T-helper 1 cell treated with Interleukin-12 subunit alpha and Interleukin-12 subunit beta and Interleukin-4 antibody, amounts not matched to agents 30 ng/mL and 1 ng/mL, for 36 hours (primary cell): ENCODE measurements around the gene MAPK8IP3. TPM values are rescaled to one million over a fixed set of nuclear protein-coding genes. Genes with fewer than 3 reads are reported as not detected.
"Not testable (repeated sequence)": the region's sequence is repeated elsewhere in the genome, so short reads cannot be mapped to it uniquely, and the experiment has no call there.

ENCODE experiments used
- intact Hi-C: fragments of 100-400 bp; cut with micrococcal nuclease; formaldehyde crosslinking; loops from one replicate; pipeline ENCODE4 v1.15.1; 2024
- total RNA-seq: library from RNA; stranded (reverse); gene quantifications from 2 replicates; pipeline ENCODE4 v1.2.3, GENCODE V29; 2022

MAPK8IP3 gene
- total RNA-seq, 1 donor from 2014 or later, result 122 TPM

DNA sequence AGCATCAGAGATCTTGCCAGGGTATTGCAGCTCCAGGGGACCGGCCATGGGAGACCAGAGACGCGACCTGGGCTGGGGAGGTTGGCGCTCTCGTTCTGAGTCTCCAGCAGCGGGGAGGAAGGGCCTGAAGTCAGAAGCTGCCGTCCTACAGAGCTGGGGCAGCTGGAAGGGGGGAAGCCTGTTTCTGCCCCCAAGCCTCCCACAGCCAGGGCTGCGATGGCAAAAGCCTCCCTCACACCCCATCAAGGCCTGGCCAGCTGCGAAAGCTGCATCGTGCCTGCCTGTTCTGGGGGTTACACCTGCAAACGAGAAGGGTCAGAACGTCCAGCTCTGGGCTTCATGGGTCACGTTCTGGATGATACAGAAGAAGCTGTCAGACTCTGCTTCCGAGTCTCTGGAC lies 26.1 kb downstream of the MAPK8IP3 start:
- intact Hi-C loops, result no loop called here

- intact Hi-C loops, result not testable (repeated sequence)
Observed at GRCh38 chr16:1732551-1732987, 26.6 kb downstream of the MAPK8IP3 start.

DNA sequence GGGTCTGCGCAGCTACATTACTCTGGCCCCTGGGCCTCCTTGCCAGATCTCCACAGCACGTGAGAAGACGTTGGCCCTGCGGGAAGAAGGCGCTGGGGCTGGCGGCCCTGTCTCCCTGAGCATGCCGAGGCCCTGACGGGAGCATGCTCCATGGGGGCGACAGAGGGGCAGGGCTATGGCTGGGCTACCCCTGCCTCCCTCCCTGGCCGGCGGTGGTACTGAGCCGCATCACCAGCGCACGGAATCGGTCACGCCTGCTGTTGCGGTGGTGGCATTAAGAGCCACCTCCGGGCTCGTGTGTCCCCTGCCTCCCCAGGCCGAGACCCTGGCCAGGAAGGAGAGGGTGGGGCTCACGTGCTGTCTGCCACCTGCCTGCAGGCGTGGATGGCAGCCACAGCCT lies 28.1 kb downstream of the MAPK8IP3 start:
- intact Hi-C loops, result no loop called here

DNA sequence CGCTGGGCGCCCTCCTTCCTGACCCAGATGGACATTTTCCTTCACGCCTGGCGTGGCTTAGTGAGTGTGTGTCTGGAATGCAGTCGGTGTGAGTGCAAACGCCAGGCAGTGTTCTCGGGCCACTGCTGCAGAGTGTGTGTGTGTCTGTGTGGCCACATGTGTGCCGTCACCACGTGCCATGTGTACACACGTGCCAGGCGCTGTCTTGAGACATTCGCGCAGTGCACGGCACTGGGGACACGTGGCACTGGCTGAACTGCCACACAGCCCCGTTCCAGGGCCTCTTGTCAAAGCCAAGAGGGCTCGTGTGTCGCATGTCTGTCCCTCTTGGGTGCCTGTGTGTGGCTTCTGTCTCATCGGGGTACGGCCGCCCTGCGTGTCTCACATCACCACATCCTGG lies 28.8 kb downstream of the MAPK8IP3 start:
- intact Hi-C loops, result no loop called here

- intact Hi-C loops, result no loop called here
Observed at GRCh38 chr16:1740234-1740633, 34.2 kb downstream of the MAPK8IP3 start.

DNA sequence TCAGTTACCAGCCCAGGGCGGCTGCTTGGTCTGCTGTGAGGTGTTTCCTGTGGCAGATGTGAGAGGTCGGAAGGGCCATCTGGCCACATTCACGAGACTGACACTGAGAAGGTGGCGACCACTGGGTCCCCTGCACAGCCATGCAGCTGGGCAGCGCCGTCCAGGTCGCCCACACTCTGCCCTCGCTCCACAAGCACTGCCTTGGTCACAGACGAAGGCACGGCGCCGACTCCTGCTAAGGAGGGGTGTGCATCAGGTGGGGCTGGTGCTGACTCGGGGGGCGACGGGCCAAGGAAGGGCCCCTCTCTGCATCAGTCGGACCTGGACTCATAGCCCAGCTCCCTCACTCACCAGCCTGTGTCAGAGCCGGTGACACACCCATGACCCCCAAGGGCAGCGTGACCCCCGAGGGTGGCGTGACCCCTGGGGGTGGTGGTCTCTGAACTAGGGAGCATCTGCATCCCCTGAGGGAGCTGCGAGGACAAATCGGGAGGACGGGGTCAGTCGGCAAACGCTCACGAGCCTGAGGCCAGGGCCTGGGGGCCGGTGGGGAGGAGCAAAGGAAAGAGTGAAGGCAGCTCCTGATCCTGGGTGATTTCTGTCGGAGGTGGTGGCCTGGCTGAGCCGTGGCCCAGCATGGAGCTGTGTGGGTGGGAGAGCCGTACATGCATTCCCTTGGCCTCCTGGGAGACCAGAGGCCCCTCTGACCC lies 34.9 kb downstream of the MAPK8IP3 start:
- intact Hi-C loops, result no loop called here

GRCh38 chr16:1741553-1742165 lies 35.7 kb downstream of the MAPK8IP3 start:
- intact Hi-C loops, result no loop called here

DNA sequence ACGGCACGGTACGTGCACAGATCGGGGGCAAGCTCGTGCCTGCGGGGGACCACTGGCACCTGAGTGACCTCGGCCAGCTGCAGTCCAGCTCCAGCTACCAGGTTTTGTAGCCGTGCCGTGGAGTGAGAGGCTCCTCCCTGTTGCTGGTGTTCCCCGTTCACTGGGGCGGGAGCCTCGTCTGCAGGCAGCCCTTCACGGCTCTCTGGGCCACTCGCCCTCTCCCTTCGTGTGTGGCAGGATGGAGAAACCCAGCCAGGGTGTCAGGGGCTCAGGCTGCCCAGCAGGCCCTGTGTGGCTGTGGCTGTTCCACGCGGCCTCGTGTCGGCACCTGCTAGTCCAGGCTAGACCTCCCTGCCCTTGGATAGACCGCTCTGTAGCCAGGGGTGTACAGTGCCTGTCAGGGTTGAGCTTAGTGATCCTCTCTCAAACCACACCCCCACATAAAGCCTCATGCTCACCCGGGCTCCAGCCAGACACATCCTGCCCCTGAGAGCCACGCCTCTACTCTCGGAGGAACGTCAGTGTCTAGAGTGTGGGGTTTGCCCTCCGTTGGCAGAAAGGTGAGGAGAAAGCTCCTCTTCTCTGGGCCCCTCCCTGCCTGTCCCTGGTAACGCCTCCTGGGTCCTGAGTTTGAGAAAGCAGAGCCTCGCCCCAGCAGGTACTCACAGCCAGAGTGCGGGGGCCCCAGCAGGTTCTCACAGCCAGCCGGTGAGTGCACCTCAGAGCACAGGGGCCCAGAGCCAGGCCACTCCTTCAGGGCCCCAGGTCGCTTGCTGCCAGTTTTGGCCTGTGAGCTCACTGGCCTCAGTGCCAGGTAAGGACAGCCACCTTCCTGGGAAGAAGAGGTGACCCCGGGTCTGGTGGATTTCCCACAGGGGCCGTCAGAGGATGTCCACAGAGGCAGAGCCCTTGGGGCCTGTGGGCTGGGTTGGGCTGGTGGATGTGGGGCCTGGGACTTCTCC lies 37.7 kb downstream of the MAPK8IP3 start:
- intact Hi-C loops, result no loop called here

DNA sequence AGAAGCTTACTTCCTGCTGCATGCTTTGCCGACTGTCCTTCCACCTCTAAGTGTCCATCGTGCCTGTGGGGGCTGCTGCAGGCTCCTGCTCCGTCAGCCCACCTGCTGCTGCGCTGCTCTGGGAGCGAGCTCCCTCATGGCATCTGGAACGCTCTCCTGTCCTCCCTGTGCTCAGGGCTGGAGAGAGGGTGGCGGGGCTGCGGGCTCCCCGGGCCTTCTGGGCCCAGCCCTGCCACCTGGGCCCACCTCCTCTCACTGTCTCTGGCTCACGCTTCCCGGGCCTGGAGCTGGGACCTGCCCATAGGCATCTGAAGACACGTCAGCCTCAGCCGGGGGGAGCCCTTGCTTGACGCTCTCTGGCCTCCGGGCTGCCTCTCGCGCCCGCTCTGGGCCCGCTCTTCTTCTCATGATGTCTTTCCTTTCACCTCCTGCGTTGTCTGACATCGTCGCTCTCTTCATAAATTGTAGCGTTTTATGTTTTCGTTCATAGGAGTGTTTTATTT lies 38.4 kb downstream of the MAPK8IP3 start:
- intact Hi-C loops, result no loop called here

DNA sequence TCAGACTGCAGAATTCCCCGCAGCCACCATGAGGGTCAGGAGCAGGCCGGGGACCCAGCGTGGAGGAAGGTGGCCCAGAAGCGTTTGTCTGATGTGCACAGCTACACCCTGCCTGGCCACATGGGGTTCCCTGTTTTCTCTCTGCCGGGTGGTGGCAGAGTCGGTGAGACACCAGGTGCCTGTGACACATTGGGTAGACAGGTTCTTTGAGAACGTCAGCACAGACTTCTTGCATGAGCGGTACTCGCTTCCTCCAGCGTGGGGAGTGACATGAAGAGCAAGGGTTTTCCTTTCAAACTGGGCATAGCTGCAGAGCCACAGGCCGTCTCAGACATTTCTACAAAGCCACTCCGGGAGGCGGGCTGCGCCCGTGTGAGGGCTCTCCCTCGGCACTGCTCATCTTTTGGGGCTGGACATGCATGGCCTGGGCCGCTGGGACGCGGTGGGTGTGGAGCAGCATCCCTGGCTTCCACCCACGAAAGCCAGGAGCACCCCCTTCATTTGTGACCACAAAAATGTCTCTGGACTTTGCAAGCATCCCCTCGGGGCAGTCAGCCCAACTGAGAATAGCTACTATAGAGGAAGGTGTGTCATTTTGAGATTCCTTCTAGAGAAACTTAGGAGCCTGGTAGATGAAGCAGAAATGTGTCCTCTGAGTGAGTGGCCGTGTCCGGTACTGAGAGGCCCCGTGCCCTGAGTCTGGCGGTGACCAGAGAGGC lies 39.3 kb downstream of the MAPK8IP3 start:
- intact Hi-C loops, result no loop called here

- intact Hi-C loops, result no loop called here
Observed at GRCh38 chr16:1745900-1746692, 40.1 kb downstream of the MAPK8IP3 start.

DNA sequence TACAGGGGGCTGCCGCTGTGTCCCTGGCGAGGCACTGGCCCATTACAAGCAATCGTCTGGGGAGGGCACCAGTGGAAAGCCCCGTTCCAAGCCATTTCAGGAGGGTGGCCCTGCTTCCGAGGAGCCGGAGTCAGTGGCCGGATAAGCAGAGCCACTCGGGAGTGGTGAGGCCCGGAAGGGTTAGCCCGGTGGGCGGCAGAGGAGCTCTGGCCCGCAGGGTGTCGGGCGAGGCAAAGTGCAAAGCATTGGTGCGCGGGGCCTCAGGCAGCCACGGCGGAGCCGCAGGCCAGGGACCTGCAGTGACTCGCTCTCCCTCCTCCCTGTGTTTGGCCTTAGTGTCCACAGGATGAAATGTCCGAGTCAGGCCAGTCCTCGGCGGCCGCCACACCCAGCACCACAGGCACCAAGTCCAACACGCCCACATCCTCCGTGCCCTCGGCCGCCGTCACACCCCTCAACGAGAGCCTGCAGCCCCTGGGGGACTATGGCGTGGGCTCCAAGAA lies 40.7 kb downstream of the MAPK8IP3 start:
- intact Hi-C loops, result no loop called here

GRCh38 chr16:1747934-1748333 lies 41.9 kb downstream of the MAPK8IP3 start:
- intact Hi-C loops, result no loop called here

DNA sequence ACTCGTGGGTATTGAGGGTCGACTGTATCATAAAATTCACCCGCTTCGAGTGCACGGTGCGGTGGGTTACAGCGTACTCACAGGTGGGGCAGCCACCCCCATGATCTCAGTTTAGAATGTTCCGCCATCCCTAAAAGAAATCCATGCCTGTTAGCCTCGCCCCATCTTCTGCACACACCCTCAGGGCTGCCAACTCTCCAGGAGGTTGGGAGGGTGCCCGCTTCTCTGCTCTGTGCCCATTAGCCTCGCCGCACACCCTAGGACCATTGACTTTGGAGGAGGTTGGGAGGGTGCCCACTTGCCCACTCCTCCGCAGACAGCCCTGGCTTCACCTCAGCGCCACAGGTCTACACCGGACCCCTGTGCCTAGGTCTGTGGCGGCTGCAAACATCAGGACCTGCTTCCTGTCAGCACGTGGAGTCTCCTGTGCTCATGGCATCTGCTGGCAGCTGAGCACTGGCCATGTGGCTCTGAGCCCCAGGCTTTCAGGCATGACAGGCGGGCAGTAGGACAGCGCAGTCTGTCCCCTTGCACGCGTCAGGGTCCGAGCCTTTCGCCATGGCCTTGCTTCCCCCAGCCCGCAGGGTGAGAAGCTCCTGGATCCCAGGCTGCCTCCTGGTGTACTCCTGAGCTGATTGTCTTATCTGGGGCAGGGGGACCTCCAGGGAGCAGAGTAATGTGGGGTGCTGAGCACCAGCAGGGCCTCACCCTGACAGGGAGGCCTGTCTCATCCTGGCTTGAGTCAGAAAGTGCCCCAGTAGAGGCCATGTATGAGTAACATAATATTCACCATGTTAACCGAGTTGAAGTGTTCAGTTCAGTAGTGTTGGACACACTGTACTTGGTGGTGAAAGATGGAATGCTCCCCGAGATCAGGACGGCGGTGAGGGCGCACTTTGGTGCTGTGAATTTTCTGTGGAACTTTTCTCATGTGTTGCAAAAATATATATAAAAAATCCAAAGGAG lies 43.4 kb downstream of the MAPK8IP3 start:
- intact Hi-C loops, result no loop called here

- intact Hi-C loops, result no loop called here
Observed at GRCh38 chr16:1751946-1752345, 46.0 kb downstream of the MAPK8IP3 start.

GRCh38 chr16:1752853-1753252 lies 46.9 kb downstream of the MAPK8IP3 start:
- intact Hi-C loops, result no loop called here

DNA sequence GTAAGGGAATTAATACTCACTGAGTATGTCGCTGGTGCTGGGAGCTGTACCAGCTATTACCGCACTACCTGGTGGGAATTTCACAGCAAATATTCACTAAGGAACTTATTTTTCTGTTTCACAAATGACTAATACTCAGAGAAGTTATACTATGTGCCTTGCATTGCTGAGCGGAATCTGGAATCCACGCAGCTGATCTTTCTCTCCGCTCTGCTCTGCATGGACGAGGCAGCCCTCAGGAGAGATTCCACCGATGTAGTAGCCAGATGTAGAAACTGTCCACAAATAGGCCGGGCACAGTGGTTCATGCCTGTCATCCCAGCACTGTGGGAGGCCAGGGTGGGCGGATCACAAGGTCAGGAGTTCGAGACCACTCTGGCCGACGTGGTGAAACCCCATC lies 48.2 kb downstream of the MAPK8IP3 start:
- intact Hi-C loops, result no loop called here

DNA sequence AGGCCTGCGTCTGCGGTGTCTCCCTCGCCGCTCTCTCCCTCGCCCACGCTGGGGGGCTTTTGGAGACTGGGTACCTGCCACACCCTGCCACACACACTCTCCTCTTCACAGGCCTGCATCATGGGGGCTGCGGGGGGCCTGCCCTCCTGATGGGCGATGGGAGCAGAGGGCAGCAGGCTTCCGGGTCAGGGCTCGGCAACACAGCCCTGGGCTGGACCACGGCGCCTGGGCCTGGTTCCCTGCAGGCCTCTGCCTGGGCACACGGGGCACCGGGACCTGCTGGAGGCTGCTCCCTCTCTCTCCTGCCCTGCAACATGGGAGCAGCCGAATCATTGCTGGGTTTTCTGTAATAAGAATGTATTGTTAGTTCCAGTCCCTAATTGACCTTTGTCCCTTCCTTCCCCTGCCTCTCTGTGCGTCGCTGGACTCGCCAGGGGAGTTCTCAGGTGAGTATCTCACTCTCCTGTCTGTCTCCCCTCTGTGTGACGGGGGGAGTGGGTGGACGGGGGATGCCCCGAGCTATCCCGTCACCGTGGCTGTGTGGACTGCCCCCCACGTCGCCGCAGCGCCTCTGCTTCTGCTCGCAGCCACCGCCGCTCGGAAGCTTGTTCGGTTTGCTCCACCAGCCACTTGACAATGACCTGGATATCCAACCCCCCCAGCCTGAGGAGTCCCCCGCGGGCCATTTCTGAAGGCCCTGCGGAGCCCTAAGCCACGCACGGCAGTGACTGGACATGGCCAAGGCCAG lies 51.9 kb downstream of the MAPK8IP3 start:
- intact Hi-C loops, result no loop called here
